ENCODE results near the gene NADSYN1. TPM values are rescaled to one million over a fixed set of nuclear protein-coding genes. Genes with fewer than 3 reads are reported as not detected.

Gene NADSYN1
- total RNA-seq, 1 donor from 2014 or later: 87.9 TPM

DNA sequence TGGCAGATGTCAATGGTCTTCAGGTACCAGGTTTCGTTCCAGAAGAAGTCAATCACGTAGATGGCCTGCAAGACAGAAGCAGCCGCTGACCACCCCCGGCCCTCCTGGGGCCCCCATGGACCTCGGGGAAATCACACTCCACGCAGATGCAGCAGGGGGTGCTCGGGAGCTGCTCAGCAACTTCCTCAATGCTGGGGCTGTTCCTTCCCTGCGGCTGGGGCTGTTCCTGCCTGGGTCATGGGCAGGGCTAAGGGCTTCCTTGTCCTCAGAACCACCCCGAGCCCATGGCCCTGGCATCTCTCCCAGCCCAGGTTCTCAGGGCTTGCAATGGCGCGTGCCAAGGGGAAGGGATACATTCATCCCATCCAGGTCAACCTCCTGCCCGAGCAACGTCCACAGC is 15.1 kb upstream of the NADSYN1 start:
- Histone ChIP-seq H3K4me3 (ENCODE audit: insufficient read depth, low read depth, low read length) (no peak overlapping the region), H3K27me3 (ENCODE audit: insufficient read depth, low read length) (no peaks in the 10 kb centered on the region), H3K4me2 (ENCODE audit: low read length) (no peak overlapping the region), H3K9ac (ENCODE audit: low read length) (no peak overlapping the region), H2AFZ (ENCODE audit: low read depth, low read length) (no peak overlapping the region), H3K27ac (ENCODE audit: low read depth, low read length) (no peak overlapping the region), H3K36me3 (ENCODE audit: insufficient read depth, low read length) (peaks cover 17% of the 10 kb centered on the region), H3K79me2 (ENCODE audit: insufficient read depth, low read length) (no peaks in the 10 kb centered on the region), H3K4me1 (ENCODE audit: insufficient read depth, low read length) (no peaks in the 10 kb centered on the region), H3K9me3 (ENCODE audit: insufficient read depth, low read depth, low read length) (no peaks in the 10 kb centered on the region), H4K20me1 (ENCODE audit: insufficient read depth, low read length) (peaks cover 8% of the 10 kb centered on the region)
- no peak for TF ChIP-seq EZH2 (IDR thresholded peaks at IDR 0.05; ENCODE audit: insufficient read depth, low read length)
- TF ChIP-seq CTCF (IDR thresholded peaks at IDR 0.05; ENCODE audit: insufficient read depth, low read depth, low read length): no peak
- Mint-ChIP-seq H3K27ac (ENCODE audit: unreplicated experiment) (no peak overlapping the region), H3K4me3 (ENCODE audit: unreplicated experiment) (peak overlapping the region; percentile 14), H3K36me3 (ENCODE audit: low read depth, unreplicated experiment) (peaks cover 24% of the 10 kb centered on the region), H3K27me3 (ENCODE audit: low read depth, unreplicated experiment) (no peaks in the 10 kb centered on the region), H3K4me1 (ENCODE audit: low read depth, unreplicated experiment) (no peaks in the 10 kb centered on the region), H3K9me3 (ENCODE audit: unreplicated experiment) (no peaks in the 10 kb centered on the region)
- DNase-seq (ENCODE audit: low read depth) (no peak), FAIRE-seq (no peak)

DNA sequence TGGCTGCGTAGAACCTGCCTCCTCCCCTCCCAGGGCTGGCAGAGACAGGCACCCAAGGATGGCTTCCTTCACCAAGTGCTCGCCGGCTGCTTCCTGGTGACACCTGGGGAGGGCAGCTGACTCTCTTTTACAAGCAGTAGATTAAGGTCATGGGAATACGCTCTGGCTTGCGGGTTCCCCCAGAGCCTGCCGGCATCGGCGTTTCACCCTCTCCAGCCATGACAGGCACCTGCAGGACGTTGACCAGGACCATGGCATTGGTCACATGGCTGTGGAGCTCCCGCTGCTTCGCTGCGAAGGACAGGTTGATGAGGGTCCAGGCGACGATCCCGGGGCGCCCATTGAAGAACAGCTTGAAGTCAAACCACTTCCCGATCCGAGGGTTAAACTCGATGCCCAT is 14.4 kb upstream of the NADSYN1 start:
- Histone ChIP-seq H2AFZ (ENCODE audit: low read depth, low read length) (no peak overlapping the region), H3K4me2 (ENCODE audit: low read length) (no peak overlapping the region), H3K27me3 (ENCODE audit: insufficient read depth, low read length) (no peaks in the 10 kb centered on the region), H3K27ac (ENCODE audit: low read depth, low read length) (no peak overlapping the region), H3K4me1 (ENCODE audit: insufficient read depth, low read length) (no peaks in the 10 kb centered on the region), H3K9me3 (ENCODE audit: insufficient read depth, low read depth, low read length) (no peaks in the 10 kb centered on the region), H3K9ac (ENCODE audit: low read length) (no peak overlapping the region), H3K4me3 (ENCODE audit: insufficient read depth, low read depth, low read length) (no peak overlapping the region), H3K79me2 (ENCODE audit: insufficient read depth, low read length) (no peaks in the 10 kb centered on the region), H3K36me3 (ENCODE audit: insufficient read depth, low read length) (peaks cover 20% of the 10 kb centered on the region), H4K20me1 (ENCODE audit: insufficient read depth, low read length) (peaks cover 8% of the 10 kb centered on the region)
- Mint-ChIP-seq H3K4me3 (ENCODE audit: unreplicated experiment) (no peak overlapping the region), H3K36me3 (ENCODE audit: low read depth, unreplicated experiment) (peaks cover 27% of the 10 kb centered on the region), H3K9me3 (ENCODE audit: unreplicated experiment) (no peaks in the 10 kb centered on the region), H3K27ac (ENCODE audit: unreplicated experiment) (no peak overlapping the region), H3K4me1 (ENCODE audit: low read depth, unreplicated experiment) (no peaks in the 10 kb centered on the region), H3K27me3 (ENCODE audit: low read depth, unreplicated experiment) (no peaks in the 10 kb centered on the region)
- no peak for DNase-seq (ENCODE audit: low read depth)
- no peak for FAIRE-seq
- TF ChIP-seq EZH2 (IDR thresholded peaks at IDR 0.05; ENCODE audit: insufficient read depth, low read length) (no peak), CTCF (IDR thresholded peaks at IDR 0.05; ENCODE audit: insufficient read depth, low read depth, low read length) (no peak)

DNA sequence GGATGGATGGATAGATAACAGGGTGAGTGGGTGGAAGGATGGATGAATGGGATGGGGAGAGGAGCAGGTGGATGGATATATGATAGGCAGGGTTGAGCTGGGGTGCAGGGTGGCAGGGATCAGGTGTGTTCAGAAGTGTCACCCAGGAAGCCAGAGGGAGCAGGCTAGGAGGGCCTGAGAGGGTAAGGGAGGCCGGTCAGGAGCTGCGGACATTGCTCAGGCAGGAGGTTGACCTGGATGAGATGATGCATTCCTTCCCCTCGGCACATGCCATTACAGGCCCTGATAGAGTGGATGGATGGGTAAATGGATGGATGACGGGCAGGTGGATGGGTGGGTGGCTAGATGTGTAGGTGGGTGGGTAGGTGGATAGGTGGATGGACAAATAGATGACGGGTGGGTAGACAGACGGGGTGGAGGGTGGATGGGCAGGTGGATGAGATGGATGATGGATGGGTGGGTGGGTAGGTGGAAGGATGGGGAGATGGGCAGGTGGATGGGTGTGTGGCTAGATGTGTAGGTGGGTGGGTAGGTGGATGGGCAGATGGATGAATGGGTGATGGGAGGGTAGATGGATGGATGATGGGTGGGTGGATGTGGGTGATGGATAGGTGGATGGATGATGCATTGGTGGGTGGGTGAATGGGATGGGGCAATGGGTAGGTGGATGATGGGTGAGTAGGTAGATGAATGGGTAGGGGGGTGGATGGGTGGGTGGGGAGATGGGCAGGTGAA is 12.8 kb upstream of the NADSYN1 start:
- peaks cover 27% of the 10 kb centered on the region for H3K36me3 Mint-ChIP-seq (ENCODE audit: low read depth, unreplicated experiment)
- no peaks in the 10 kb centered on the region for H3K9me3 Mint-ChIP-seq (ENCODE audit: unreplicated experiment)

More for the DNA sequence above, 12.8 kb upstream of the NADSYN1 start:
- Histone ChIP-seq H3K4me3 (ENCODE audit: insufficient read depth, low read depth, low read length) (no peak overlapping the region), H2AFZ (ENCODE audit: low read depth, low read length) (no peak overlapping the region), H3K9me3 (ENCODE audit: insufficient read depth, low read depth, low read length) (no peaks in the 10 kb centered on the region), H3K9ac (ENCODE audit: low read length) (no peak overlapping the region), H3K27me3 (ENCODE audit: insufficient read depth, low read length) (no peaks in the 10 kb centered on the region), H3K4me1 (ENCODE audit: insufficient read depth, low read length) (no peaks in the 10 kb centered on the region), H3K27ac (ENCODE audit: low read depth, low read length) (no peak overlapping the region), H3K36me3 (ENCODE audit: insufficient read depth, low read length) (peaks cover 25% of the 10 kb centered on the region), H3K4me2 (ENCODE audit: low read length) (no peak overlapping the region), H3K79me2 (ENCODE audit: insufficient read depth, low read length) (no peaks in the 10 kb centered on the region), H4K20me1 (ENCODE audit: insufficient read depth, low read length) (peaks cover 13% of the 10 kb centered on the region)
- TF ChIP-seq CTCF (IDR thresholded peaks at IDR 0.05; ENCODE audit: insufficient read depth, low read depth, low read length): no peak
- H3K27me3 Mint-ChIP-seq (ENCODE audit: low read depth, unreplicated experiment): no peaks in the 10 kb centered on the region
- no peak overlapping the region for H3K4me3 Mint-ChIP-seq (ENCODE audit: unreplicated experiment)
- no peak for DNase-seq (ENCODE audit: low read depth)
- no peak for FAIRE-seq
- H3K27ac Mint-ChIP-seq (ENCODE audit: unreplicated experiment): no peak overlapping the region
- no peaks in the 10 kb centered on the region for H3K4me1 Mint-ChIP-seq (ENCODE audit: low read depth, unreplicated experiment)

All from astrocyte (in vitro differentiated cells and primary cell).